Measurements from ENCODE around the gene MYMX. TPM values are rescaled to one million over a fixed set of nuclear protein-coding genes. Genes with fewer than 3 reads are reported as not detected.

The MYMX gene
- 0.91 TPM for total RNA-seq (ENCODE audit: unreplicated experiment)
- long read RNA-seq, partial matches to known transcripts, result 0 of 1 reads
- long read RNA-seq, other reads (novel, unspliced or antisense), result 0 of 1 reads

- Mint-ChIP-seq H3K27ac (ENCODE audit: unreplicated experiment) (peak within 1 kb of the TSS; percentile 80), H3K4me3 (ENCODE audit: unreplicated experiment) (peak within 1 kb of the TSS; percentile 37), H3K36me3 (ENCODE audit: unreplicated experiment) (no peaks in the 10 kb centered on the region)
Measured at GRCh38 chr6:44216677-44217331, at the start of gene MYMX. MYMX (plus strand) TSS chr6:44216926; CDS start chr6:44217472, 546 bp downstream.

GRCh38 chr6:44167567-44167966 lies 49.2 kb upstream of the MYMX start:
- no peak overlapping the region for H3K27ac Mint-ChIP-seq (ENCODE audit: unreplicated experiment)
- H3K4me1 Mint-ChIP-seq (ENCODE audit: low read depth, unreplicated experiment), result peaks cover 13% of the 10 kb centered on the region
- H3K9me3 Mint-ChIP-seq (ENCODE audit: unreplicated experiment), result peaks cover 4% of the 10 kb centered on the region

More at GRCh38 chr6:44216677-44217331, at the start of gene MYMX:
- no peak for DNase-seq
- H3K4me1 Mint-ChIP-seq (ENCODE audit: low read depth, unreplicated experiment), result peaks cover 8% of the 10 kb centered on the region
- H3K27me3 Mint-ChIP-seq (ENCODE audit: unreplicated experiment), result peaks cover 1% of the 10 kb centered on the region
- no peaks in the 10 kb centered on the region for H3K9me3 Mint-ChIP-seq (ENCODE audit: unreplicated experiment)
- TF ChIP-seq CTCF (IDR thresholded peaks at IDR 0.05; ENCODE audit: partially characterized antibody, unreplicated experiment), result no peak

GRCh38 chr6:44169154-44169553 lies 47.6 kb upstream of the MYMX start:
- Mint-ChIP-seq H3K27me3 (ENCODE audit: unreplicated experiment) (peaks cover 2% of the 10 kb centered on the region), H3K4me1 (ENCODE audit: low read depth, unreplicated experiment) (peaks cover 10% of the 10 kb centered on the region), H3K27ac (ENCODE audit: unreplicated experiment) (no peak overlapping the region), H3K4me3 (ENCODE audit: unreplicated experiment) (no peak overlapping the region), H3K9me3 (ENCODE audit: unreplicated experiment) (peaks cover 3% of the 10 kb centered on the region), H3K36me3 (ENCODE audit: unreplicated experiment) (no peaks in the 10 kb centered on the region)
- DNase-seq, result no peak
- no peak for TF ChIP-seq CTCF (IDR thresholded peaks at IDR 0.05; ENCODE audit: partially characterized antibody, unreplicated experiment)

More at GRCh38 chr6:44167567-44167966, 49.2 kb upstream of the MYMX start:
- Mint-ChIP-seq H3K4me3 (ENCODE audit: unreplicated experiment) (no peak overlapping the region), H3K27me3 (ENCODE audit: unreplicated experiment) (peaks cover 2% of the 10 kb centered on the region), H3K36me3 (ENCODE audit: unreplicated experiment) (no peaks in the 10 kb centered on the region)
- DNase-seq, result no peak
- no peak for TF ChIP-seq CTCF (IDR thresholded peaks at IDR 0.05; ENCODE audit: partially characterized antibody, unreplicated experiment)

GRCh38 chr6:44169886-44170570 lies 46.7 kb upstream of the MYMX start:
- H3K27me3 Mint-ChIP-seq (ENCODE audit: unreplicated experiment), result peaks cover 2% of the 10 kb centered on the region
- H3K27ac Mint-ChIP-seq (ENCODE audit: unreplicated experiment), result no peak overlapping the region
- TF ChIP-seq CTCF (IDR thresholded peaks at IDR 0.05; ENCODE audit: partially characterized antibody, unreplicated experiment), result no peak
- peaks cover 6% of the 10 kb centered on the region for H3K4me1 Mint-ChIP-seq (ENCODE audit: low read depth, unreplicated experiment)
- DNase-seq, result no peak
- H3K36me3 Mint-ChIP-seq (ENCODE audit: unreplicated experiment), result no peaks in the 10 kb centered on the region
- H3K9me3 Mint-ChIP-seq (ENCODE audit: unreplicated experiment), result peaks cover 3% of the 10 kb centered on the region
- H3K4me3 Mint-ChIP-seq (ENCODE audit: unreplicated experiment), result no peak overlapping the region

Data from glutamatergic neuron (in vitro differentiated cells).